Body of pancreas (tissue), 4 donors: Measurements from ENCODE around the gene RNMT.

Experiments
- POLR2A ChIP-seq, 3 donors: fragments of 450-650 bp; IDR thresholded peaks; one replicate each; pipeline ENCODE4 v1.6.1; 2016; ENCODE audit warnings: antibody characterized with exemption in 3 of 3, mild to moderate bottlenecking in 2 of 3
- TF ChIP-seq, protein P1 (sequence below), 7 experiments: fragments of 450-650 bp in 4 of 7; fragments of 200-600 bp in 3 of 7; sonication (generic) in 3 of 7; IDR thresholded peaks; one replicate each; pipeline ENCODE4 v1.5.1; 2016 to 2019; ENCODE audit warnings: antibody characterized with exemption in 7 of 7

DNA sequence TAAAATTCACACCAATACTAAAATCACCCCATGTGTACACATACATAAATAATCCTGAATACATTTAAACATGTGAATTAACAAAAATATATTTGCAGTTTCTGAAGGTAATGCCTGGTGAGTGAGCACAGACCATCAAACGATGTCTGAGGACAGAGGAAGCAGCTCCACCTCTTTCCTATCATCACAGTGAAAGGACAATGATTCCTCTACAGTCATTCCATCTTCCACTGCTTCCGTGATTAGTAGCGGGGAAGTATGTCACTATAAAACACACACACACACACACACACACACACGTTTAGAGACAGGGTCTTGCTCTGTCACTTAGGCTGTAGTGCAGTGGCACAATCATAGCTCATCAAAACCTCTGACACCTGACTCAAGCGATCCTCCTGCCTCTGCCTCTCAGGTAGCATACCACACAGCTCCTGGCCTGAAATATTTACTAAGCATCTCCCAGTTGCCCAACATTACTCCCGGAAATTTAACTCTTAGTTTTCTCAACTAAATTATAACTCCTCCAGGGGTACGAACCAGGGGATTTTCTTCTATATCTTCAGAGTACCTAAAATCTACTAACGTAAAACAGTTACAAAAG lies 12.9 kb upstream of the RNMT start:
- TF ChIP-seq, protein P1, sequence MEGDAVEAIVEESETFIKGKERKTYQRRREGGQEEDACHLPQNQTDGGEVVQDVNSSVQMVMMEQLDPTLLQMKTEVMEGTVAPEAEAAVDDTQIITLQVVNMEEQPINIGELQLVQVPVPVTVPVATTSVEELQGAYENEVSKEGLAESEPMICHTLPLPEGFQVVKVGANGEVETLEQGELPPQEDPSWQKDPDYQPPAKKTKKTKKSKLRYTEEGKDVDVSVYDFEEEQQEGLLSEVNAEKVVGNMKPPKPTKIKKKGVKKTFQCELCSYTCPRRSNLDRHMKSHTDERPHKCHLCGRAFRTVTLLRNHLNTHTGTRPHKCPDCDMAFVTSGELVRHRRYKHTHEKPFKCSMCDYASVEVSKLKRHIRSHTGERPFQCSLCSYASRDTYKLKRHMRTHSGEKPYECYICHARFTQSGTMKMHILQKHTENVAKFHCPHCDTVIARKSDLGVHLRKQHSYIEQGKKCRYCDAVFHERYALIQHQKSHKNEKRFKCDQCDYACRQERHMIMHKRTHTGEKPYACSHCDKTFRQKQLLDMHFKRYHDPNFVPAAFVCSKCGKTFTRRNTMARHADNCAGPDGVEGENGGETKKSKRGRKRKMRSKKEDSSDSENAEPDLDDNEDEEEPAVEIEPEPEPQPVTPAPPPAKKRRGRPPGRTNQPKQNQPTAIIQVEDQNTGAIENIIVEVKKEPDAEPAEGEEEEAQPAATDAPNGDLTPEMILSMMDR (IDR thresholded peaks at IDR 0.05): no peak
- no peak for TF ChIP-seq POLR2A (IDR thresholded peaks at IDR 0.05)
